ENCODE measurements around the gene DOCK2.
"Not testable (repeated sequence)": the region's sequence is repeated elsewhere in the genome, so short reads cannot be mapped to it uniquely, and the experiment has no call there.

DOCK2 gene

DNA sequence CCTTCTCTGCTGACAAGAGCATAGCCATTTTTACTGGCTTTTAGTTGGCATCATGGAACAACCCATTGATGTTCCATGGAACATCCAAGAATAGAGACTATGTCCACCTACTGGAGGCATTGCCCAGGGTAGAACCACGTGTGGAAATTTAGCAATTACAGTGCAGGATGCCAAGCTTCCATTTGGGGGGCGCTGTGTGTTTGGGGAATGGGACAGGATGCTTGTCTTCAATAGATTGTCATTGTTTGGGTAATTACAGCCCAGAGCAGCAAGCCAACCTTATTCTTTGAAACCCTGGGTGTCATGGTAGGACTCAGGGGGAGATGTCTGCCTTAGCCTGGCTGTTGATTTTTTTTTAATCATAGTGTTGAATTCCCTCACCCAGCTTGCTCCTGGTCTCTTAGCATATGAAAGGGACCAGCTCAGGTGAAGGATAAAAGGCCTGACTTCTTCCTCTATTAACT is 171.1 kb downstream of the DOCK2 start:
- no peaks in the 10 kb centered on the region for H3K9me3 ChIP-seq (ENCODE audit: control insufficient read depth, low read length)
- H3K36me3 ChIP-seq (ENCODE audit: control insufficient read depth, insufficient read depth, low read length) = no peaks in the 10 kb centered on the region
- no peak overlapping the region for H3K4me3 ChIP-seq (ENCODE audit: low read length)
- no peaks in the 10 kb centered on the region for H3K4me1 ChIP-seq (ENCODE audit: control insufficient read depth, insufficient read depth, low read length)
- no peaks in the 10 kb centered on the region for H3K27me3 ChIP-seq (ENCODE audit: control insufficient read depth, insufficient read depth, low read length)
- no peak overlapping the region for H3K9ac ChIP-seq (ENCODE audit: low read length)

DNA sequence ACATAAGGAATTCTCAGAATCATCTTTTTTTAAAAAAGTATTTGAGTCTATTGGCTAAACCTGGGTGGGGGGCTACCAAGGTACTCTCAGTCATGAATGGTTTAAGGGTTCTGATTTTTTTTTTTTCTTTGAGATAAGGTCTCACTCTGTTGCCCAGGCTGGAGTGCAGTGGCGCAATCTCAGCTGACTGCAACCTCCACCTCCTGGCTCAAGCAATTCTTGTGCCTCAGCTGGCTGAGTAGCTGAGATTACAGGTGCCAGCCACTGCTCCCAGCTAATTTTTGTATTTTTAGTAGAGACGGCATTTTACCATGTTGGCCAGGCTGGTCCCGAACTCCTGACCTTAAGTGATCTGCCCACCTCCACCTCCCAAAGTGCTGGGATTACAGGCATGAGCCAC is 171.8 kb downstream of the DOCK2 start:
- not testable (repeated sequence) for H3K4me1 ChIP-seq (ENCODE audit: control insufficient read depth, insufficient read depth, low read length)

DNA sequence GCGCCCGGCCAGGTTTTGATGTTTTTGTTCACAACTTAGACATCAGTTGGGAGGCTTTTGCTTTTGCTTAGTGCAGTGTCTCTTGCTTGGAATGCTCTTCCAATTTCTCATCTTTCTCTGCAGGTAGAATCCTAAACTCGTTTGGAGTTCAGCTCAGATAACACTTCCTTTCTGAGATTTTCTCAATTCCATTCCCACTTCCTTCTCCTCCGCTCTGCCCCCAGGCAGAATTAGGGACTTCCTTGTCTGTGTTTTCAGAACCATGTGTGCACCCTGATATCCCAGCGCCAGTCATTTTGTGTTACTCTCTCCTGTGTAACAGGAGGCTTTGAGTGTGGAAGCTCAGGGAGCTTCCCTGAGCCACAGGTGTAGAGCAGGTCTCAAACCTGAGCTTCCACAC is 172.2 kb downstream of the DOCK2 start:
- Histone ChIP-seq H3K4me1 (ENCODE audit: control insufficient read depth, insufficient read depth, low read length) (no peaks in the 10 kb centered on the region), H3K9me3 (ENCODE audit: control insufficient read depth, low read length) (no peaks in the 10 kb centered on the region), H3K36me3 (ENCODE audit: control insufficient read depth, insufficient read depth, low read length) (no peaks in the 10 kb centered on the region), H3K27me3 (ENCODE audit: control insufficient read depth, insufficient read depth, low read length) (no peaks in the 10 kb centered on the region), H3K9ac (ENCODE audit: low read length) (no peak overlapping the region), H3K4me3 (ENCODE audit: low read length) (no peak overlapping the region)

More for the DNA sequence above, 171.8 kb downstream of the DOCK2 start:
- not testable (repeated sequence) for H3K9ac ChIP-seq (ENCODE audit: low read length); H3K36me3 ChIP-seq (ENCODE audit: control insufficient read depth, insufficient read depth, low read length); H3K27me3 ChIP-seq (ENCODE audit: control insufficient read depth, insufficient read depth, low read length); H3K9me3 ChIP-seq (ENCODE audit: control insufficient read depth, low read length); H3K4me3 ChIP-seq (ENCODE audit: low read length)

DNA sequence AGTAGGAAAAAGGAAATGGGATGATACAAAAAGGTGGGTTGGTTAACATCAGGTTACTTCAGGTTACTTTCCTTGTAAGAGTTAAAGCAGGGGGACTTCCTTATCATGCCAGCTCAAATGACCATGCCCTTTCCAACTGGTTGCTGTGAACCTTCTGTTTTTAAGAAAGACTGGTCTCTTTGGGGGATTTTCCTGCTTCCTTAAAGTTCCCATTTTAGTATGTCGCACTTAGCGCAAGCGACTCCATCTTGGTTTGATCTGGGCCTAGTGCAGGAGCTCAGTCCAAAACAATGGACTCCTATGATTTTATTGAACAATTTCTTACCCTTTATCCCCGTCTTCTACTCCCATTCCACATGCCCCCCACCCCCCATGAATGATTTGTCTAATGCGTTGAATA is 173.4 kb downstream of the DOCK2 start:
- Histone ChIP-seq H3K27me3 (ENCODE audit: control insufficient read depth, insufficient read depth, low read length) (no peaks in the 10 kb centered on the region), H3K36me3 (ENCODE audit: control insufficient read depth, insufficient read depth, low read length) (no peaks in the 10 kb centered on the region), H3K4me1 (ENCODE audit: control insufficient read depth, insufficient read depth, low read length) (no peaks in the 10 kb centered on the region), H3K4me3 (ENCODE audit: low read length) (no peak overlapping the region), H3K9me3 (ENCODE audit: control insufficient read depth, low read length) (no peaks in the 10 kb centered on the region), H3K9ac (ENCODE audit: low read length) (no peak overlapping the region)

DNA sequence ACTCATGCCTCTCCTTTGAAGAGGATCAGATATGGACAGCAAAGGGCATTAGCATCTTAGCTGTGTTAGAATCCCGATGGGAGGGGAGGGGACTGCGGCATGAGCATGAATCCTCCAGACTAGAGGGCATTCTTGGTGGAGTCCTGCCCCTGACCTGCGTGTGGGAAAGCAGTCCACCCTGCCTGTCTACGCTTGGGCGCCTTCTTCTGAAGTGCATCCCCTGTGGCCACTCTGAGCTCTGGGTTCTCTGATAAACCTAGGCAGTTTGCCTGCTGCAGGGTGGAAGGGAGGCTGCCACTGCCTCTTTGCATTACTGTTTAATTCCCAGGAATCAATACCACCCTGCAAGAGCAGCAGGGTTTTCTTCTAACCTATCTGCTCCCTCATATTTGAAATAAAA is 173.9 kb downstream of the DOCK2 start:
- no peak overlapping the region for H3K4me3 ChIP-seq (ENCODE audit: low read length)
- H3K9ac ChIP-seq (ENCODE audit: low read length) = no peak overlapping the region
- no peaks in the 10 kb centered on the region for H3K4me1 ChIP-seq (ENCODE audit: control insufficient read depth, insufficient read depth, low read length)
- H3K9me3 ChIP-seq (ENCODE audit: control insufficient read depth, low read length) = no peaks in the 10 kb centered on the region
- H3K27me3 ChIP-seq (ENCODE audit: control insufficient read depth, insufficient read depth, low read length) = no peaks in the 10 kb centered on the region
- no peaks in the 10 kb centered on the region for H3K36me3 ChIP-seq (ENCODE audit: control insufficient read depth, insufficient read depth, low read length)

DNA sequence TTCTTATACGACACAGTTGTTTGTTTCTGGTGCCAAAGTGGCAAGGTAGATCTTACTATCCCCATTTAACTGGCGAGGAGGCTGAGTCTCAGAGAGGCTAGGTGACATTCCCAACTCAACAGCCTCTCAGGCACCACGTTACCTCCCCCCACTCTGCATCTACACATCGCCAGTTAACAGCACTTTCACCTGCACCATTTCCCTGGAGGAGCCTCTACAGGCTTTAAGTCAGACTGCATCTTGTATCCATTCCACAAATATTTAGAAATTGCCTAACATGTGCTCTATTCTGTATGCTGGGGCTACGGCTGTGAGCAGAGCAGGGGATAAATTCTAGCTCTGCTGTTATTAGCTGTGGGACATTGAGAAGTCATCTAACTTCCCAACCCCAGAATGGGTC is 174.6 kb downstream of the DOCK2 start:
- no peak overlapping the region for H3K4me3 ChIP-seq (ENCODE audit: low read length)
- no peaks in the 10 kb centered on the region for H3K27me3 ChIP-seq (ENCODE audit: control insufficient read depth, insufficient read depth, low read length)
- H3K9me3 ChIP-seq (ENCODE audit: control insufficient read depth, low read length) = no peaks in the 10 kb centered on the region
- H3K36me3 ChIP-seq (ENCODE audit: control insufficient read depth, insufficient read depth, low read length) = no peaks in the 10 kb centered on the region
- no peak overlapping the region for H3K9ac ChIP-seq (ENCODE audit: low read length)
- H3K4me1 ChIP-seq (ENCODE audit: control insufficient read depth, insufficient read depth, low read length) = no peaks in the 10 kb centered on the region

DNA sequence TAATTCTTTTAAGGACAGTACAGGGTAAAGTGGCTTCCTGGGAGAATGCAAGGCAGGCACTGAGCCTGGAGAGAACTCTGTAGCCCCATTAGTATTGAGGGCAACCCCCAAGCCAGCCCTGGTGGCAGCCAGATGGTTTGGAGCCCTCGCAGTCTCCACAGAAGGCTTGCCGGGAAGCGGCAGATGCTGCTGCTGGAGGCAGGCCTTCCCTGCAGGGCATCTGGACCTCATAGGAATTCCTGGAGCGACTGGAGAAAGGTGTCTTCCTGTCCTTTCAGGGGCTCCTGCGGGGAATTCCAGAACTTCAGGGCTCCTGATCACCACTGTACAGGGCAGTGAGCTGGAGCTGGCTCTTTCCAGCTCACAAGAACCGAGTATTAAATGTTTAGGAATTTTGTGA is 175.7 kb downstream of the DOCK2 start:
- no peaks in the 10 kb centered on the region for H3K36me3 ChIP-seq (ENCODE audit: control insufficient read depth, insufficient read depth, low read length)
- no peaks in the 10 kb centered on the region for H3K9me3 ChIP-seq (ENCODE audit: control insufficient read depth, low read length)
- no peak overlapping the region for H3K9ac ChIP-seq (ENCODE audit: low read length)
- no peak overlapping the region for H3K4me3 ChIP-seq (ENCODE audit: low read length)
- H3K27me3 ChIP-seq (ENCODE audit: control insufficient read depth, insufficient read depth, low read length) = no peaks in the 10 kb centered on the region
- H3K4me1 ChIP-seq (ENCODE audit: control insufficient read depth, insufficient read depth, low read length) = no peaks in the 10 kb centered on the region

DNA sequence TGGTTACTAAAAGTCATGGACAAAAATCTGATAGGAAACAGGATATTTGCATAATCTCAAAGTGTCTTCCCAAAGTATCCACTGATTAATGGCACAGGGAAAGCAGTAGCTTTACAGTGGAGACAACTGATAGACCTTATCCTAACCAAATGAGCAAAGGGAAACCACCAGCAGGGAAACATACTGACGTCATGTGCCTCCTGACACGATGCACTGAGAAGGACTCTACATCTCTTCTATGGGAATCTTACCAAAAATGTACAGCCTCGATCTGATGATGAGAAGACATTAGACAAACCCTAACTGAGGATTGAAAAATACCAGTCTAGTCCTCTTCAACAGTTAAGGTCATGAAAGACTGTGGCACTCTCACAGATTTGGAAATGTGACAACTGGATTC is 177.0 kb downstream of the DOCK2 start:
- Histone ChIP-seq H3K4me3 (ENCODE audit: low read length) (no peak overlapping the region), H3K4me1 (ENCODE audit: control insufficient read depth, insufficient read depth, low read length) (no peaks in the 10 kb centered on the region), H3K9ac (ENCODE audit: low read length) (no peak overlapping the region), H3K36me3 (ENCODE audit: control insufficient read depth, insufficient read depth, low read length) (no peaks in the 10 kb centered on the region), H3K27me3 (ENCODE audit: control insufficient read depth, insufficient read depth, low read length) (no peaks in the 10 kb centered on the region), H3K9me3 (ENCODE audit: control insufficient read depth, low read length) (no peaks in the 10 kb centered on the region)

DNA sequence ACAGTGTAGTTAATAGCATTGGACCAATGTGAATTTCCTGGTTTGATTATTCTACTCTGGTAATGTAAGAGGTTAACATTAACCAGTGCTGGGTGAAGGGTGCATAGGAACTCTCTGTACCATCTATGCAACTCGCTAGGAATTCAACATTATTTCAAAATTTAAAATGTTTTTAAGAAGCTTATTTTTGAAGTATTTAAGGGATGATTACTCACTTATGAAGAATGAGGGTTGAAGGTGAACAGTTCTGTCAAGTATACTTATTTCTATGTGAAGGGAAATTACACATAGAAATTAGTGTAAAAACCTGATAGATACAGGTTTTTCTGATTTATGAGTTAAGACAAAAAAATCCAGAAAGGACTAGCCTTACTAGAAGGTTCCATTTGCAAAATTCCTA is 177.4 kb downstream of the DOCK2 start:
- H3K9me3 ChIP-seq (ENCODE audit: control insufficient read depth, low read length) = no peaks in the 10 kb centered on the region
- H3K4me1 ChIP-seq (ENCODE audit: control insufficient read depth, insufficient read depth, low read length) = no peaks in the 10 kb centered on the region
- no peaks in the 10 kb centered on the region for H3K27me3 ChIP-seq (ENCODE audit: control insufficient read depth, insufficient read depth, low read length)
- no peak overlapping the region for H3K4me3 ChIP-seq (ENCODE audit: low read length)
- H3K9ac ChIP-seq (ENCODE audit: low read length) = no peak overlapping the region
- H3K36me3 ChIP-seq (ENCODE audit: control insufficient read depth, insufficient read depth, low read length) = no peaks in the 10 kb centered on the region

DNA sequence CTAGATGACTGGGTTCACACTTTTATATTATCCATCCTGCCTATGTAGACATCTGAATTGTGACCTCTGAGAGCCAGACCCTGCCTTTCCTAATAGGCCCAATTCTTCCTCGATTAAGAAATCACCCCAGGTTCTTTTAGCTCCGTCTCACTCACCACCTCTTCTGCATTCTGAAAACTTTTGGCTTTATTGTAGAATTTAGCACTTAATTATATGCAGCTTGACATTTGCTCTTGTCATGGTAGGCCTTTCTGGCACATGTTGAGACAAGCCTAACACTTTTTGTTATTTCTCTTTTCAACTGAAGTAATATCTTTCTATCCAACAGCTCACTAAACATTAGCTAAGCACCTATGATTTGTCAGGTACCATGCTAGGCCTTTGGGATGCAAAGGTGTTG is 180.0 kb downstream of the DOCK2 start:
- H3K9ac ChIP-seq (ENCODE audit: low read length) = no peak overlapping the region
- no peaks in the 10 kb centered on the region for H3K9me3 ChIP-seq (ENCODE audit: control insufficient read depth, low read length)
- no peak overlapping the region for H3K4me3 ChIP-seq (ENCODE audit: low read length)
- no peaks in the 10 kb centered on the region for H3K27me3 ChIP-seq (ENCODE audit: control insufficient read depth, insufficient read depth, low read length)
- H3K36me3 ChIP-seq (ENCODE audit: control insufficient read depth, insufficient read depth, low read length) = no peaks in the 10 kb centered on the region
- no peaks in the 10 kb centered on the region for H3K4me1 ChIP-seq (ENCODE audit: control insufficient read depth, insufficient read depth, low read length)

DNA sequence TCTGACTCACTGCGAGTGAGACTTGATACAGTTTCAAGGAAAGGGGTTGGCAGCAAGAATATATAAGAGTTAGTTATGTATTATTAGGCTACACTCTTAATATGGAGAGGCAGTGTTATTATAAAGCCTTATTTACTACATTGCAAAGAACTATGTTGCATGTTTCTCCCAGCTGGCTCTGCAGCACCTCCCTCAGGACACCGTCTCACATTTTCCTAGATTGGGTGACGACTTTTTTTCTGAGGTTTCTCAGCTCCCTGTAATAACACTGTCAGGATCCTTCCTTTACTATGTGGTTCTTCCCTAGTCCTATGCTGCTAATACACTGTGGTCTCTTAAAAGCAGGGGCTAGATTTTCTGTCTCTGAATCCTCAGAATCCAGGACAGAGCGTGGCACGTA is 189.5 kb downstream of the DOCK2 start:
- H3K36me3 ChIP-seq (ENCODE audit: control insufficient read depth, insufficient read depth, low read length) = no peaks in the 10 kb centered on the region
- no peak overlapping the region for H3K9ac ChIP-seq (ENCODE audit: low read length)
- H3K27me3 ChIP-seq (ENCODE audit: control insufficient read depth, insufficient read depth, low read length) = no peaks in the 10 kb centered on the region
- no peaks in the 10 kb centered on the region for H3K4me1 ChIP-seq (ENCODE audit: control insufficient read depth, insufficient read depth, low read length)
- H3K9me3 ChIP-seq (ENCODE audit: control insufficient read depth, low read length) = no peaks in the 10 kb centered on the region
- no peak overlapping the region for H3K4me3 ChIP-seq (ENCODE audit: low read length)

DNA sequence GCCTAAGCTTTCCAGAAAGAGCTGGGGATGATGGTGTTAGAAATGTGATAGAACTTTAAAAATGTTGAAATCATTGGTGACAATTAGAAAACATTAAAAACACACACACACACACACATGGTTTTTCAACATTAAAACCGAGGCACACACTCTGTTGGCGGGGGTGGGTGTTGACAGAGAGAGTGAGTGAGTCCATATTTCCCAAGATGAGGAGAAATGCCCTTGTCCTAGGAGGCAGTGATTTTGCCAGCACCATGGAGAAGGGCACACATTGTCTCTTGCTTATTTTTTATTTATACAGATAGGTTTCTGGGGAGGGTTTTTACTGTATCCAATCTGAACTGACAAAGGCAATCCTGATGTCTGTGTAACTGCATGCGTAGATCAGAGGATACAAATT is 190.7 kb downstream of the DOCK2 start:
- no peaks in the 10 kb centered on the region for H3K9me3 ChIP-seq (ENCODE audit: control insufficient read depth, low read length)
- H3K9ac ChIP-seq (ENCODE audit: low read length) = no peak overlapping the region
- H3K4me1 ChIP-seq (ENCODE audit: control insufficient read depth, insufficient read depth, low read length) = no peaks in the 10 kb centered on the region
- no peaks in the 10 kb centered on the region for H3K27me3 ChIP-seq (ENCODE audit: control insufficient read depth, insufficient read depth, low read length)
- H3K4me3 ChIP-seq (ENCODE audit: low read length) = no peak overlapping the region
- H3K36me3 ChIP-seq (ENCODE audit: control insufficient read depth, insufficient read depth, low read length) = no peaks in the 10 kb centered on the region

DNA sequence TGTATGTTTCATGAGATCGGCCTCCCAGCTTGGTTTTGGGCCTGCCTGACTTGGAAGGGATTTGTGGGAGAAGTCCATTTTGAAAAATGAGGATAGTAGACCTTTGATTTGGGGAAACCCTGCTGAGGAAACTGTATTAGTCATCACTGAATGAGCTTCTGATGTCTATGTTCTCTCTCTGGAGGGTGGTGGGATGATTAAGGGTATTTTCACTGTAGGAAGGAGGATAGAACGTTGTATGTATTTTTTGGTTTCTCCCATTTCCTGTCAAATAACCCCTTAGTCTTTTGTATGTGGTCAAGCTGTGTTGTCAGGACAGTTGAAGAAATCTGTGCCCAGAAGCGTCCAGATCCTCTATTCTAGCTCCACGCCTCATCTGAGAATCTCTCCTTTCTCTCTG is 191.3 kb downstream of the DOCK2 start:
- Histone ChIP-seq H3K27me3 (ENCODE audit: control insufficient read depth, insufficient read depth, low read length) (no peaks in the 10 kb centered on the region), H3K9me3 (ENCODE audit: control insufficient read depth, low read length) (no peaks in the 10 kb centered on the region), H3K36me3 (ENCODE audit: control insufficient read depth, insufficient read depth, low read length) (no peaks in the 10 kb centered on the region), H3K4me1 (ENCODE audit: control insufficient read depth, insufficient read depth, low read length) (no peaks in the 10 kb centered on the region), H3K9ac (ENCODE audit: low read length) (no peak overlapping the region), H3K4me3 (ENCODE audit: low read length) (no peak overlapping the region)
